Mesendoderm (in vitro differentiated cells): ENCODE measurements around the gene CLN6.

Source experiments
- DNase-seq: peaks from one replicate; pipeline ENCODE4 v3.0.0; 2013
- H2AK5ac ChIP-seq: 2 replicates; pipeline ENCODE4 v1.6.1; 2013; ENCODE audit warnings: low read length, inconsistent platforms
- H2BK120ac ChIP-seq: 2 replicates; pipeline ENCODE4 v1.6.1; 2013; ENCODE audit warnings: low read depth, mild to moderate bottlenecking, low read length, moderate library complexity, mixed read lengths
- H2BK15ac ChIP-seq: replicated peaks from 2 replicates; pipeline ENCODE4 v1.6.1; 2013; ENCODE audit warnings: low read depth, mild to moderate bottlenecking, moderate library complexity
- H2BK5ac ChIP-seq: 2 replicates; pipeline ENCODE4 v1.6.1; 2013; ENCODE audit warnings: low read length, inconsistent platforms
- H3K18ac ChIP-seq: 2 replicates; pipeline ENCODE4 v1.6.1; 2013; ENCODE audit warnings: mild to moderate bottlenecking, low read length, mixed read lengths
- H3K23ac ChIP-seq: one replicate; pipeline ENCODE4 v1.6.1; 2013; ENCODE audit warnings: low read length
- H3K27ac ChIP-seq: 2 replicates; pipeline ENCODE4 v1.5.1; 2013; ENCODE audit warnings: low read depth, mild to moderate bottlenecking, inconsistent platforms, low read length, moderate library complexity
- H3K27me3 ChIP-seq: 2 replicates; pipeline ENCODE4 v1.6.1; 2013; ENCODE audit warnings: low read length, control low read depth, mild to moderate bottlenecking, inconsistent platforms; ENCODE audit not compliant: insufficient read depth, poor library complexity
- H3K36me3 ChIP-seq: 2 replicates; pipeline ENCODE4 v1.6.1; 2013; ENCODE audit warnings: low read length, inconsistent platforms; ENCODE audit not compliant: control insufficient read depth, insufficient read depth
- H3K4ac ChIP-seq: one replicate; pipeline ENCODE4 v1.6.1; 2013; ENCODE audit warnings: low read depth, mild to moderate bottlenecking, low read length, moderate library complexity
- H3K4me1 ChIP-seq: 2 replicates; pipeline ENCODE4 v1.6.1; 2013; ENCODE audit warnings: low read depth, low read length, inconsistent platforms; ENCODE audit not compliant: control insufficient read depth
- H3K4me2 ChIP-seq: 2 replicates; pipeline ENCODE4 v1.6.1; 2013; ENCODE audit warnings: low read length
- H3K4me3 ChIP-seq: 2 replicates; pipeline ENCODE4 v1.5.1; 2013; ENCODE audit warnings: mild to moderate bottlenecking, low read length
- H3K56ac ChIP-seq: one replicate; pipeline ENCODE4 v1.6.1; 2013; ENCODE audit warnings: low read length
- H3K79me1 ChIP-seq: 2 replicates; pipeline ENCODE4 v1.6.1; 2013; ENCODE audit warnings: low read length, inconsistent platforms
- H3K79me2 ChIP-seq: 2 replicates; pipeline ENCODE4 v1.6.1; 2013; ENCODE audit warnings: mild to moderate bottlenecking, low read length; ENCODE audit not compliant: control insufficient read depth, insufficient read depth
- H3K9ac ChIP-seq: 2 replicates; pipeline ENCODE4 v1.6.1; 2013; ENCODE audit warnings: low read length, inconsistent platforms
- H4K5ac ChIP-seq: one replicate; pipeline ENCODE4 v1.6.1; 2013; ENCODE audit warnings: low read length
- H4K8ac ChIP-seq: one replicate; pipeline ENCODE4 v1.6.1; 2013; ENCODE audit warnings: low read depth, mild to moderate bottlenecking, control low read depth, low read length, moderate library complexity
- WGBS: extraction: QIAGEN DNeasy Blood & Tissue Kit; methylation state at CpG from one replicate; pipeline ENCODE4 v1.1.7; 2013; ENCODE audit warnings: low lambda C conversion rate, missing lambda C conversion rate; ENCODE audit not compliant: insufficient coverage; ENCODE audit errors: extremely low coverage; 5-methylcytosine and 5-hydroxymethylcytosine counted together

CLN6 gene

DNA sequence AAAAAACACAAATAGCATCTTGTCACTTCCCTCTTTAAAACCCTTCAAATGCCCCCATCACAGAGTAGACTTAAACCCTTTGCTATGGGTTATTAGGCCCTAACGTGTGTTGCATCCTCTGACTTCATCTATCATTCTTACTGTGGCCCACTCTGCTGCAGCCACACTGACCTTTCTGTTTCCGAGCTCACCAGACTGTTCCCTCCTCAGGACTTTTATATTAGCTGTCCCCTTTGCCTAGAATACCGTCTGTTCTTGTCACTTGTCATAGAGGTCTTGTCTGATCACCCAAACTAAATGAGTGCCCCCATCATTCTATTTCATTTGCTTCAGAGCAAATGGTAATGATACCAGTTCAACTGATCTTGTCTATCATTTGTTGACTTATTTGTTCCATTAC lies 47.1 kb upstream of the CLN6 start:
- Histone ChIP-seq H3K27ac (peak overlapping the region; percentile 92), H3K4me1 (peaks cover 3% of the 10 kb centered on the region), H3K18ac (no peak overlapping the region), H4K8ac (no peak overlapping the region), H3K23ac (no peak overlapping the region), H3K79me1 (peaks cover 5% of the 10 kb centered on the region), H3K4me3 (no peak overlapping the region), H3K4me2 (peak overlapping the region; percentile 79), H3K4ac (no peak overlapping the region), H3K9ac (peak overlapping the region; percentile 96), H3K27me3 (no peaks in the 10 kb centered on the region), H3K36me3 (no peaks in the 10 kb centered on the region), H2BK5ac (no peak overlapping the region), H3K56ac (peak overlapping the region; percentile 99), H2BK120ac (no peak overlapping the region), H3K79me2 (peaks cover 27% of the 10 kb centered on the region), H2BK15ac (no peak overlapping the region), H4K5ac (peak overlapping the region; percentile 82), H2AK5ac (no peak overlapping the region)
- WGBS: no CpG with 5 or more reads among the region's 3 CpGs
- DNase-seq: no peak

DNA sequence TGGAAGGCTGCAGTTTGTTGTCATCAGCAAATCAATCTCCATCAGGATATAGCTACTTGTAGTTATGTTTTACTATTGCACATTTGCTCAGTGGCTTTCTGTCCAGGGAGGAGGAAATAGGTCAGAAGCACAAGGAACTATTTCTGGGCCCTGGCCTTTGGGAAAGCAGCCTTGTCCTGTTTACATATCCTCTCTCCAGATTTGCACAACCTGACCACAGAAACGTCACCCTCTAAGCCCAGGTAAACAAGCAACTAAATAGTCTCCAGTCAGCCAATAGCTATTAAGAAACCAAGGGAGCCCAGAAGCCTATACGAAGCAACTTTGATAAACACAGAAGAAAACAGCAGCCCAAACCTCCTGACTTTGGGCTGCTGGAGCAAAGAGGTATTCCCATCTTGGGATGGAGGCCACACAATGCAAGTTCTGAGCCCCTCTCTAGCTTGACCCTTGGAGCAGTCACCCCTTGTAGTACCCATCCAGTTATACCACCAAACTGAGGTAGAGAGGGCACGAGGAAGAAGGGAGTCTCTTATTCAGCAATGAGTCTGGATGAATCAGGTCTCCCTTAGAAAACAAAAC lies 45.7 kb upstream of the CLN6 start:
- Histone ChIP-seq H3K56ac (no peak overlapping the region), H3K23ac (no peak overlapping the region), H2BK15ac (no peak overlapping the region), H3K27me3 (no peaks in the 10 kb centered on the region), H3K36me3 (no peaks in the 10 kb centered on the region), H3K79me1 (peaks cover 5% of the 10 kb centered on the region), H3K4me1 (peaks cover 3% of the 10 kb centered on the region), H3K4me3 (no peak overlapping the region), H4K8ac (no peak overlapping the region), H3K4ac (no peak overlapping the region), H3K27ac (no peak overlapping the region), H3K4me2 (no peak overlapping the region), H3K79me2 (peaks cover 18% of the 10 kb centered on the region), H2AK5ac (no peak overlapping the region), H3K18ac (no peak overlapping the region), H2BK120ac (no peak overlapping the region), H4K5ac (no peak overlapping the region), H2BK5ac (no peak overlapping the region), H3K9ac (no peak overlapping the region)
- DNase-seq: no peak
- WGBS: no CpG with 5 or more reads among the region's 3 CpGs

DNA sequence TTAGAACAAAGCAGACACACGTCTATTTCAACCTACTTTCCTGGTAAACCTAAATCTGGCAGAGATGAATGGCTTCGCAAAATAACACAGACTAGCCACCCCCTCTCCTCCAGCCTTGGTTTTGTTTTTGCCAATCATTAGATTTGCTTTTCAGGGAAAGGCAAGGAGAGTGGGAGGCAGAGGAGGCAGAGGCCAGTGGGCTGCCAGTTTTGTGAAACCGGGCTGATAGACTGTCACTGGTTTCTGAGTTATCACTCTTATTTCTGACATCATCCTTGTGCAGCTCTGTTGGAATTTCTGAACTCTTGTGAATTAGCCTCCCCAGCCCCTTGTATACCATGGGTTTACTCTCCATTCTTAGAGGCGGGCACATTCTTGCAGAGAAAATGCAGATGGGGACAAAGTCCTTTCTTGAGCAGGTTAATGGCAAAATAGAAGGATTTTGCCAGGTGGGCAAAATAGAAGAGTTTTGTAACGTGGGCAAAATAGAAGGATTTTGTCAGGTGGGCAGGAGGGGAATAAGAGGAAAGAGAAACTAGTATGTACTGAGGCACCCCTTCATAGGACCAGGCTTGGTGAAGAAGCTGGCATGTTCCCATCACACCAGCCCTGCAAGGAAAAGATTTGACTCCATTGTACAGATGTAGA lies 44.8 kb upstream of the CLN6 start:
- H3K36me3 ChIP-seq: no peaks in the 10 kb centered on the region
- H3K4me3 ChIP-seq: no peak overlapping the region
- WGBS: no CpG with 5 or more reads among the region's 5 CpGs
- no peak overlapping the region for H2BK15ac ChIP-seq
- no peak overlapping the region for H4K5ac ChIP-seq
- no peak for DNase-seq
- H2BK5ac ChIP-seq: no peak overlapping the region
- H3K56ac ChIP-seq: no peak overlapping the region
- no peak overlapping the region for H3K4ac ChIP-seq
- no peak overlapping the region for H2BK120ac ChIP-seq
- no peak overlapping the region for H3K18ac ChIP-seq
- no peak overlapping the region for H3K23ac ChIP-seq
- peaks cover 12% of the 10 kb centered on the region for H3K79me2 ChIP-seq
- no peak overlapping the region for H3K27ac ChIP-seq
- no peaks in the 10 kb centered on the region for H3K4me1 ChIP-seq
- peaks cover 2% of the 10 kb centered on the region for H3K79me1 ChIP-seq
- no peak overlapping the region for H4K8ac ChIP-seq
- H3K27me3 ChIP-seq: no peaks in the 10 kb centered on the region
- no peak overlapping the region for H3K9ac ChIP-seq
- H2AK5ac ChIP-seq: no peak overlapping the region
- H3K4me2 ChIP-seq: no peak overlapping the region

DNA sequence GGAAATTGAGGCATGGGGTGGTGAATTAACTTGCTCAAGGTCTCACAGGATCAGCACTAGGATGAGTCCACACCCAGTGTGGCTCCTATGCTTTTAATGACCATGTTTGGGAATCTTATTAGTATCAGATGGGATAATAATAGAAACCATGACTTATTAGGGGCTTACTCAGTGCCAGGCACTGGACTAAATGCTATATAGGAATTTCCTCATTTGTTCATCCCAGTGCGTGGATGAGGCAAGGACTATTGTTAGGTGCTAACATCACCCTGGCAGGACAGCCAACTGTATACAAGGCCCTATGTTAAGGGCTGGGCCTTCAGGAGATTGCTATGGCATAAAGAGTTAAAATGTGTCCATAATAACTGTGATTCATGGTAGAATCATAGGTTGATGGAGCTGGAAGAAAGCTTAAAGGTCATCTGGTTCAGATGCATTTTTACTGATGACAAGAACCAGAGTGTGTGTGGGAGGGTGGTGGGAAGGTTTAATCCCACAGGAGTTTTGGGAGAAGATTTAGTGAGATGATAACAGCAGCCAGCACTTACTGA lies 43.3 kb upstream of the CLN6 start:
- no CpG with 5 or more reads among the region's 1 CpG for WGBS
- H4K8ac ChIP-seq: no peak overlapping the region
- no peak overlapping the region for H3K23ac ChIP-seq
- no peaks in the 10 kb centered on the region for H3K79me2 ChIP-seq
- no peak overlapping the region for H3K9ac ChIP-seq
- H2BK15ac ChIP-seq: no peak overlapping the region
- no peaks in the 10 kb centered on the region for H3K4me1 ChIP-seq
- no peak overlapping the region for H2BK120ac ChIP-seq
- H3K4me2 ChIP-seq: no peak overlapping the region
- no peak for DNase-seq
- no peak overlapping the region for H3K4ac ChIP-seq
- H3K27ac ChIP-seq: no peak overlapping the region
- no peaks in the 10 kb centered on the region for H3K79me1 ChIP-seq
- no peak overlapping the region for H2AK5ac ChIP-seq
- no peaks in the 10 kb centered on the region for H3K27me3 ChIP-seq
- H3K36me3 ChIP-seq: no peaks in the 10 kb centered on the region
- H3K18ac ChIP-seq: no peak overlapping the region
- H2BK5ac ChIP-seq: no peak overlapping the region
- no peak overlapping the region for H3K4me3 ChIP-seq
- no peak overlapping the region for H3K56ac ChIP-seq
- H4K5ac ChIP-seq: no peak overlapping the region

DNA sequence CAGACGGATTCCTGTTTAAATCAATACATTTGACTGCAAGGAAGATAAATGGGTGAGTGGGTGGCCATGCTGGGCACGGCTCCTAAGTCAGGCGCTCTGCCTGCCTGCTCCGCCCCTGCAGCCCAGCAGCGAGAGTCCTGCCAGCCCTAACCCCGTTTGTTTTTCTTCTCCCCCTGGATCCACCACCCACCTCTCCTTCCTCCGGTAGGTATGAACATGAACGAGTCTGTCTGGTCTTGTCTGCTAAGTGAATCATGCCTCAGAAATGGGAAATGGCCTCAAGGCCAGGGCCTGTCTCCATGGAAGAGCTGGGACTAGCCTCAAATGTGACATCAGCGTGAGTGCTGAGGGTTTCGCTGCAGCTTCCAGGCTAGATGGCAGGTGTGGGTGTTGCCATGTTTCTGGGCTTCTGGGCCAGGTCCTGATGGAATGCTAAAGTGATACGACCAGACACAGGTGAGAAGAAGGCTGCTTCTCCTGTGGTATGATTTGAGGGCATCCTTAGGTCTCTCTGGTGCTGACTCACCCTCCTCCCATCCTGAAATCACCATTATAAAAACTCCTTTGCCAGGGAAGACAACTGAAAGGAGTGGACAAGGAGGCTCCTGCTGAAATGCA lies 42.4 kb upstream of the CLN6 start:
- Histone ChIP-seq H3K79me2 (no peaks in the 10 kb centered on the region), H4K8ac (no peak overlapping the region), H3K4me3 (no peak overlapping the region), H3K4ac (no peak overlapping the region), H3K36me3 (no peaks in the 10 kb centered on the region), H3K23ac (no peak overlapping the region), H4K5ac (no peak overlapping the region), H3K56ac (peak overlapping the region; percentile 60), H3K27me3 (no peaks in the 10 kb centered on the region), H3K4me1 (no peaks in the 10 kb centered on the region), H2AK5ac (no peak overlapping the region), H3K18ac (no peak overlapping the region), H3K27ac (no peak overlapping the region), H2BK120ac (no peak overlapping the region), H2BK15ac (no peak overlapping the region), H3K9ac (peak overlapping the region; percentile 16), H3K79me1 (no peaks in the 10 kb centered on the region), H2BK5ac (no peak overlapping the region), H3K4me2 (no peak overlapping the region)
- peak; percentile 59 for DNase-seq
- WGBS: no CpG with 5 or more reads among the region's 11 CpGs
